ENCODE results near the gene ZNF526.

DNA sequence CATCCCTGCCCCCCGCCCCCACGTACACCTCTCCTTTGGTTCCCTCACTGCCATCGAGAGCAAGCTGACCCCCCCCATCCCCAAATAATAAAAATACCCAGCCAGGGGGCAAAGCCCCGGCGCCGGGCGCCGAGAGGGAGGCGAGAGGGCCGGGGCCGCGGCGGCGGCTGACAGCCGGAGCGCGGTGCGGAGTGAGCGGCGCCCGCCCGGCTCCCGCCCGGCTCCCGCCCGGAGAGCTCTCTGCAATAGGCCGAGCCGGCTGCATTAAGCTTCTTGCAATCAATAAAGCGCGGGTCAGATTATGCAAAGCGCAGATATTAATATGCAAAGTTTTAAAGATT lies 43.5 kb upstream of the ZNF526 start:
- TF ChIP-seq POLR2A (IDR thresholded peaks at IDR 0.05) (no peak), CTCF (IDR thresholded peaks at IDR 0.05) (no peak)

Measured in adrenal gland (tissue), 5 donors.